ENCODE measurements around the gene SLC35B2.

Gene SLC35B2

GRCh38 chr6:44271914-44272313, 14.6 kb upstream of the SLC35B2 start:
- no peak overlapping the region for H3K4me2 ChIP-seq (ENCODE audit: low read length)
- H3K27me3 ChIP-seq (ENCODE audit: control insufficient read depth, insufficient read depth, low read length), result peaks cover 59% of the 10 kb centered on the region
- H3K9ac ChIP-seq (ENCODE audit: low read depth, low read length), result no peak overlapping the region
- no peaks in the 10 kb centered on the region for H3K9me3 ChIP-seq (replicated peaks; ENCODE audit: low read length)
- no peak overlapping the region for H3K4me3 ChIP-seq (ENCODE audit: low read length)
- H3K4me1 ChIP-seq (ENCODE audit: control insufficient read depth, insufficient read depth, low read length), result peaks cover 3% of the 10 kb centered on the region
- no peaks in the 10 kb centered on the region for H3K36me3 ChIP-seq (ENCODE audit: insufficient read depth, low read length)

- no peak overlapping the region for H3K9ac ChIP-seq (ENCODE audit: low read depth, low read length)
- peaks cover 3% of the 10 kb centered on the region for H3K4me1 ChIP-seq (ENCODE audit: control insufficient read depth, insufficient read depth, low read length)
- H3K36me3 ChIP-seq (ENCODE audit: insufficient read depth, low read length), result no peaks in the 10 kb centered on the region
- H3K9me3 ChIP-seq (replicated peaks; ENCODE audit: low read length), result no peaks in the 10 kb centered on the region
- no peak overlapping the region for H3K4me2 ChIP-seq (ENCODE audit: low read length)
- no peak overlapping the region for H3K4me3 ChIP-seq (ENCODE audit: low read length)
- H3K27me3 ChIP-seq (ENCODE audit: control insufficient read depth, insufficient read depth, low read length), result peaks cover 54% of the 10 kb centered on the region
These were observed 14.0 kb upstream of the SLC35B2 start for GRCh38 chr6:44271406-44271723.

GRCh38 chr6:44270526-44271405, 13.4 kb upstream of the SLC35B2 start:
- no peaks in the 10 kb centered on the region for H3K9me3 ChIP-seq (replicated peaks; ENCODE audit: low read length)
- peaks cover 52% of the 10 kb centered on the region for H3K27me3 ChIP-seq (ENCODE audit: control insufficient read depth, insufficient read depth, low read length)
- H3K4me3 ChIP-seq (ENCODE audit: low read length), result no peak overlapping the region
- H3K9ac ChIP-seq (ENCODE audit: low read depth, low read length), result no peak overlapping the region
- no peaks in the 10 kb centered on the region for H3K36me3 ChIP-seq (ENCODE audit: insufficient read depth, low read length)
- H3K4me1 ChIP-seq (ENCODE audit: control insufficient read depth, insufficient read depth, low read length), result peaks cover 2% of the 10 kb centered on the region
- no peak overlapping the region for H3K4me2 ChIP-seq (ENCODE audit: low read length)

GRCh38 chr6:44269921-44270525, 12.7 kb upstream of the SLC35B2 start, which contains the start of gene TMEM151B:
TSS of gene TMEM151B (plus strand) at chr6:44270450. CDS start at chr6:44270743, 293 bp downstream.
- Histone ChIP-seq H3K4me3 (ENCODE audit: low read length) (no peak within 1 kb of the TSS), H3K36me3 (ENCODE audit: insufficient read depth, low read length) (no peaks in the 10 kb centered on the region), H3K4me2 (ENCODE audit: low read length) (no peak within 1 kb of the TSS), H3K9ac (ENCODE audit: low read depth, low read length) (no peak within 1 kb of the TSS), H3K27me3 (ENCODE audit: control insufficient read depth, insufficient read depth, low read length) (peaks cover 52% of the 10 kb centered on the region), H3K9me3 (replicated peaks; ENCODE audit: low read length) (no peaks in the 10 kb centered on the region), H3K4me1 (ENCODE audit: control insufficient read depth, insufficient read depth, low read length) (no peaks in the 10 kb centered on the region)

GRCh38 chr6:44269178-44269920, 12.0 kb upstream of the SLC35B2 start:
- Histone ChIP-seq H3K4me1 (ENCODE audit: control insufficient read depth, insufficient read depth, low read length) (peaks cover 6% of the 10 kb centered on the region), H3K4me3 (ENCODE audit: low read length) (no peak overlapping the region), H3K9me3 (replicated peaks; ENCODE audit: low read length) (no peaks in the 10 kb centered on the region), H3K27me3 (ENCODE audit: control insufficient read depth, insufficient read depth, low read length) (peaks cover 50% of the 10 kb centered on the region), H3K36me3 (ENCODE audit: insufficient read depth, low read length) (no peaks in the 10 kb centered on the region), H3K4me2 (ENCODE audit: low read length) (no peak overlapping the region), H3K9ac (ENCODE audit: low read depth, low read length) (no peak overlapping the region)

GRCh38 chr6:44268095-44268628, 10.8 kb upstream of the SLC35B2 start:
- Histone ChIP-seq H3K4me3 (ENCODE audit: low read length) (no peak overlapping the region), H3K36me3 (ENCODE audit: insufficient read depth, low read length) (no peaks in the 10 kb centered on the region), H3K9me3 (replicated peaks; ENCODE audit: low read length) (no peaks in the 10 kb centered on the region), H3K9ac (ENCODE audit: low read depth, low read length) (no peak overlapping the region), H3K4me1 (ENCODE audit: control insufficient read depth, insufficient read depth, low read length) (peaks cover 18% of the 10 kb centered on the region), H3K4me2 (ENCODE audit: low read length) (no peak overlapping the region), H3K27me3 (ENCODE audit: control insufficient read depth, insufficient read depth, low read length) (peaks cover 42% of the 10 kb centered on the region)

- no peaks in the 10 kb centered on the region for H3K36me3 ChIP-seq (ENCODE audit: insufficient read depth, low read length)
- H3K27me3 ChIP-seq (ENCODE audit: control insufficient read depth, insufficient read depth, low read length), result peaks cover 32% of the 10 kb centered on the region
- H3K4me1 ChIP-seq (ENCODE audit: control insufficient read depth, insufficient read depth, low read length), result peaks cover 24% of the 10 kb centered on the region
- no peak overlapping the region for H3K4me3 ChIP-seq (ENCODE audit: low read length)
- no peaks in the 10 kb centered on the region for H3K9me3 ChIP-seq (replicated peaks; ENCODE audit: low read length)
- no peak overlapping the region for H3K4me2 ChIP-seq (ENCODE audit: low read length)
- H3K9ac ChIP-seq (ENCODE audit: low read depth, low read length), result no peak overlapping the region
These were observed 9.9 kb upstream of the SLC35B2 start for GRCh38 chr6:44267252-44267651.

GRCh38 chr6:44266347-44266746, 9.0 kb upstream of the SLC35B2 start:
- Histone ChIP-seq H3K36me3 (ENCODE audit: insufficient read depth, low read length) (no peaks in the 10 kb centered on the region), H3K4me3 (ENCODE audit: low read length) (no peak overlapping the region), H3K27me3 (ENCODE audit: control insufficient read depth, insufficient read depth, low read length) (peaks cover 23% of the 10 kb centered on the region), H3K4me1 (ENCODE audit: control insufficient read depth, insufficient read depth, low read length) (peaks cover 24% of the 10 kb centered on the region), H3K9ac (ENCODE audit: low read depth, low read length) (no peak overlapping the region), H3K9me3 (replicated peaks; ENCODE audit: low read length) (no peaks in the 10 kb centered on the region), H3K4me2 (ENCODE audit: low read length) (no peak overlapping the region)

GRCh38 chr6:44265722-44266233, 8.4 kb upstream of the SLC35B2 start:
- peaks cover 19% of the 10 kb centered on the region for H3K27me3 ChIP-seq (ENCODE audit: control insufficient read depth, insufficient read depth, low read length)
- H3K4me1 ChIP-seq (ENCODE audit: control insufficient read depth, insufficient read depth, low read length), result peaks cover 24% of the 10 kb centered on the region
- H3K4me3 ChIP-seq (ENCODE audit: low read length), result peak overlapping the region; percentile 92
- no peaks in the 10 kb centered on the region for H3K9me3 ChIP-seq (replicated peaks; ENCODE audit: low read length)
- no peak overlapping the region for H3K9ac ChIP-seq (ENCODE audit: low read depth, low read length)
- H3K4me2 ChIP-seq (ENCODE audit: low read length), result peak overlapping the region; percentile 97
- no peaks in the 10 kb centered on the region for H3K36me3 ChIP-seq (ENCODE audit: insufficient read depth, low read length)

- peak within 1 kb of the TSS; percentile 97 for H3K4me2 ChIP-seq (ENCODE audit: low read length)
- H3K9ac ChIP-seq (ENCODE audit: low read depth, low read length), result peak within 1 kb of the TSS; percentile 86
- peaks cover 19% of the 10 kb centered on the region for H3K27me3 ChIP-seq (ENCODE audit: control insufficient read depth, insufficient read depth, low read length)
- H3K4me3 ChIP-seq (ENCODE audit: low read length), result peak within 1 kb of the TSS; percentile 92
- H3K9me3 ChIP-seq (replicated peaks; ENCODE audit: low read length), result no peaks in the 10 kb centered on the region
- peaks cover 24% of the 10 kb centered on the region for H3K4me1 ChIP-seq (ENCODE audit: control insufficient read depth, insufficient read depth, low read length)
- peaks cover 2% of the 10 kb centered on the region for H3K36me3 ChIP-seq (ENCODE audit: insufficient read depth, low read length)
These were observed 7.8 kb upstream of the SLC35B2 start, which contains the start of gene NFKBIE for GRCh38 chr6:44265007-44265721. TSS of gene NFKBIE (minus strand) at chr6:44265551. CDS start at chr6:44265346, 205 bp downstream.
